Measurements from ENCODE around the gene SYNC.
"Not testable (repeated sequence)": the region's sequence is repeated elsewhere in the genome, so short reads cannot be mapped to it uniquely, and the experiment has no call there.

Gene SYNC

GRCh38 chr1:32639489-32640075 is 63.0 kb downstream of the SYNC start:
- DNase-seq, result peak; percentile 72

- no peak for DNase-seq
Measured at GRCh38 chr1:32636914-32637645, 65.5 kb downstream of the SYNC start.

DNA sequence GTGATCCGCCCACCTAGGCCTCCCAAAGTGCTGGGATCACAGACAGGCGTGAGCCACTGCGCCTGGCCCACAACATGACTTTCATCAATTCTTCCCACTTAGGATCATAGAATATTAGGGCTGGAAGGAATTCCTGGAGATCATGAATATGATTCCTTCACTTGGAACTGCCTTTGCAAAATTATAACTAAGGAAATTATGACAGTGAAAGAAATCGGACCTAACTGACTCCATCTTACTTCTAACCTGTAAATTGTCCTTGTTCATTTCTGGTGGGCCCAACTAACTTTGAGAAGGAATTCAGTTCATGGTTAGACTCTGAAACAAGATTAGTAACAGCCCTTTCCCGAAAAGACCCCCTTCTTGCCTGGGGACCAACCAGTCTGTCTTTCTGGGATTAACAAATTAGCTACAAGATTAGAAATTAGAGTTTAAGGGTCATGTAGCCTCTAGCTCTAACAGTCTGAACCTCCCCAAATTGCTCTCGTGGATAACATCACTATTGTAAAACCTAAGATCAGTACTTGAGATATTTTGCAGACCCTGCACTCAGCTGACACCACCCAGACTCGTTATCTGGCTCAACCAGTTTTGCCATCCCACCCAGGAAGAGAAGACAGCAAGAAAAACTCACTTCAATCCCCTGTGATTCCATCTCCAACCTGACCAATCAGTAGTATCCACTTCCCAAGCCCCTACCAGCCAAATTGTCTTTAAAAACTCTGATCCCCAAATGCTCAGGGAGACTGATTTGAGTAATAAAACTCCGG is 66.9 kb downstream of the SYNC start:
- DNase-seq, result no peak

- no peak for DNase-seq
Measured at GRCh38 chr1:32632829-32633228, 69.7 kb downstream of the SYNC start.

GRCh38 chr1:32630173-32630572 is 72.4 kb downstream of the SYNC start:
- DNase-seq, result not testable (repeated sequence)
